GM12878 (cell line): ENCODE results near the gene SIT1. TPM values are rescaled to one million over a fixed set of nuclear protein-coding genes. Genes with fewer than 3 reads are reported as not detected.

Source experiments
- ATAC-seq: fragments of 200-7000 bp; cut with Tn5 transposase; 3 replicates; pipeline ENCODE4 v1.9.1; 2020; ENCODE audit warnings: mild to moderate bottlenecking, moderate library complexity
- BruUV-seq: library from RNA; stranded (reverse); fragments of 400-500 nt; replicated peaks from 2 replicates; lab custom pipeline; 2021; lab: Mats Ljungman, UMichigan
- CTCF ChIA-PET: fragments of 300-600 bp; sonication (Branson Sonifier 250); formaldehyde crosslinking; extraction: SDS; loops from one replicate; lab custom pipeline; 2021; ENCODE audit warnings: inconsistent platforms; lab: Yijun Ruan, JAX
- POLR2A ChIA-PET: fragments of 350-600 bp; formaldehyde crosslinking; extraction: SDS; loops from one replicate; lab custom pipeline; 2021; ENCODE audit warnings: inconsistent platforms; lab: Charles Lee
- RAD21 ChIA-PET: fragments of 300-600 bp; sonication (Branson Sonifier 250); formaldehyde crosslinking; loops from one replicate; lab custom pipeline; 2023; ENCODE audit warnings: antibody characterized with exemption; ENCODE audit not compliant: unreplicated experiment; lab: Charles Lee
- SMC1A ChIA-PET: fragments of 300-600 bp; sonication (Branson Sonifier 250); formaldehyde crosslinking; loops from one replicate; lab custom pipeline; 2023; ENCODE audit not compliant: unreplicated experiment, uncharacterized antibody; lab: Charles Lee
- DNase-seq: peaks from one replicate; pipeline ENCODE4 v3.0.0-alpha.2; 2011; ENCODE audit warnings: low read depth, low spot score
- FAIRE-seq: peaks from 3 replicates; lab custom pipeline; 2011; peaks lifted over from hg19 to GRCh38; lab: Jason Lieb, UNC
- H2AFZ ChIP-seq: 2 replicates; pipeline ENCODE4 v1.6.0; 2011; ENCODE audit warnings: low read depth, low read length, control low read depth; ENCODE audit not compliant: control insufficient read depth
- H3K27ac ChIP-seq: 2 replicates; pipeline ENCODE4 v1.5.1; 2011; ENCODE audit warnings: control low read depth; ENCODE audit not compliant: control insufficient read depth, insufficient read depth
- H3K27me3 ChIP-seq, 2 experiments: replicated peaks in 1 of 2; 2 replicates each; pipeline versions ENCODE4 v1.6.0 to v1.6.1; 2011; ENCODE audit warnings: low read length in 1 of 2; ENCODE audit not compliant: control insufficient read depth in 2 of 2, insufficient read depth in 2 of 2
- H3K36me3 ChIP-seq, 2 experiments: 2 replicates each; pipeline ENCODE4 v1.5.1; 2011; ENCODE audit warnings: low read length in 1 of 2; ENCODE audit not compliant: control insufficient read depth in 2 of 2, insufficient read depth in 2 of 2
- H3K4me1 ChIP-seq: 2 replicates; pipeline ENCODE4 v1.6.1; 2011; ENCODE audit warnings: mild to moderate bottlenecking, low read length, moderate library complexity, mixed read lengths; ENCODE audit not compliant: control insufficient read depth, insufficient read depth
- H3K4me2 ChIP-seq: 2 replicates; pipeline ENCODE4 v1.6.0; 2011; ENCODE audit warnings: control low read depth; ENCODE audit not compliant: control insufficient read depth, insufficient read depth
- H3K4me3 ChIP-seq: fragments of 200-600 bp; sonication (generic); 2 replicates; pipeline ENCODE4 v1.5.1; 2016
- H3K79me2 ChIP-seq: 2 replicates; pipeline ENCODE4 v1.6.0; 2011; ENCODE audit warnings: low read length; ENCODE audit not compliant: control insufficient read depth, insufficient read depth
- H3K9ac ChIP-seq: 2 replicates; pipeline ENCODE4 v1.8.0; 2011; ENCODE audit warnings: low read length, control low read depth, mixed read lengths; ENCODE audit not compliant: control insufficient read depth, insufficient read depth
- H3K9me3 ChIP-seq: replicated peaks from 3 replicates; pipeline ENCODE4 v1.5.1; 2011; ENCODE audit warnings: mild to moderate bottlenecking, low read length; ENCODE audit not compliant: control insufficient read depth, insufficient read depth
- H4K20me1 ChIP-seq: 2 replicates; pipeline ENCODE4 v1.6.0; 2011; ENCODE audit not compliant: control insufficient read depth, insufficient read depth
- ASH2L ChIP-seq: fragments of 300-600, 200-600 bp; sonication (generic); IDR thresholded peaks from 2 replicates; pipeline ENCODE4 v1.6.1; 2017; ENCODE audit warnings: low read depth, mild to moderate bottlenecking, borderline replicate concordance
- ETV6 ChIP-seq, 2 experiments: fragments of 450-650 bp in 1 of 2; IDR thresholded peaks in 1 of 2; conservative IDR thresholded peaks in 1 of 2; 2 replicates each; pipeline ENCODE4 v1.6.1; 2014; ENCODE audit warnings: antibody characterized with exemption in 1 of 2, borderline replicate concordance in 1 of 2, low read depth in 1 of 2, mild to moderate bottlenecking in 1 of 2, moderate library complexity in 1 of 2
- RAD21 ChIP-seq: IDR thresholded peaks from 2 replicates; pipeline ENCODE4 v1.6.1; 2011; ENCODE audit warnings: mild to moderate bottlenecking, low read depth, low read length, moderate library complexity; ENCODE audit not compliant: insufficient read depth
- RB1 ChIP-seq: fragments of 450-650 bp; formaldehyde crosslinking; IDR thresholded peaks from 2 replicates; pipeline ENCODE4 v1.6.1; 2017; ENCODE audit warnings: mild to moderate bottlenecking, borderline replicate concordance
- SMAD1 ChIP-seq: fragments of 450-650 bp; IDR thresholded peaks from 2 replicates; pipeline ENCODE4 v1.6.1; 2018; ENCODE audit warnings: mild to moderate bottlenecking, low read depth; ENCODE audit not compliant: partially characterized antibody
- SMARCA5 ChIP-seq: fragments of 450-650 bp; IDR thresholded peaks from 2 replicates; pipeline ENCODE4 v1.6.1; 2017; ENCODE audit warnings: mild to moderate bottlenecking
- SMC3 ChIP-seq: IDR thresholded peaks from 2 replicates; pipeline ENCODE4 v1.6.1; 2011; ENCODE audit warnings: low read length, improper control_type of control experiment, borderline replicate concordance
- WGBS: methylation state at CpG from one replicate; pipeline ENCODE4 v1.1.6; 2016; ENCODE audit warnings: low lambda C conversion rate; ENCODE audit not compliant: insufficient replicate concordance, insufficient coverage; ENCODE audit errors: missing lambda C conversion rate; 5-methylcytosine and 5-hydroxymethylcytosine counted together
- in situ Hi-C: fragments of 300-500 bp; cut with MboI; formaldehyde crosslinking; loops from 9 replicates; pipeline ENCODE4 v1.14.3; 2018; ENCODE audit warnings: mixed read lengths
- intact Hi-C: fragments of 100-400 bp; cut with micrococcal nuclease; formaldehyde crosslinking; loops from one replicate; pipeline ENCODE4 v1.14.2; 2022; ENCODE audit not compliant: unreplicated experiment
- polyA plus RNA-seq, 11 experiments: library from polyadenylated mRNA; depleted of rRNA in 4 of 11; unstranded in 6 of 11; stranded (reverse) in 5 of 11; fragments of >200 nt; fragmentation: Nextera tagmentation in 4 of 11; fragmentation: Illumina TruSeq in 1 of 11; extraction: Ambion mirVana in 4 of 11; extraction: Trizol in 1 of 11; gene quantifications; 1 replicate in 1 of 11; 2 replicates in 10 of 11; pipeline versions ENCODE4 v1.2.1 to v1.2.3, GENCODE V29; 2011 to 2016; ENCODE audit warnings: inconsistent platforms in 2 of 11, missing spikeins in 2 of 11, low read depth in 1 of 11
- total RNA-seq, 4 experiments: library from RNA; depleted of rRNA in 3 of 4; stranded (reverse); fragments of >200 nt in 3 of 4; fragmentation: Illumina TruSeq in 1 of 4; extraction: Trizol in 1 of 4; gene quantifications; 2 replicates each; pipeline versions ENCODE4 v1.2.1 to v1.2.3, GENCODE V29; 2013 to 2021
- TF ChIP-seq, protein P1 (sequence below): fragments of 450-650 bp; formaldehyde crosslinking; IDR thresholded peaks from 2 replicates; pipeline ENCODE4 v1.4.0; 2020; ENCODE audit warnings: mild to moderate bottlenecking, moderate library complexity
- TF ChIP-seq, protein P2 (sequence below): IDR thresholded peaks from 2 replicates; pipeline ENCODE4 v1.6.1; 2011; ENCODE audit warnings: low read depth, mild to moderate bottlenecking, low read length, moderate library complexity, borderline replicate concordance; ENCODE audit errors: extremely low read depth
- TF ChIP-seq, protein P3 (sequence below), 3 experiments: IDR thresholded peaks in 2 of 3; conservative IDR thresholded peaks in 1 of 3; 2 replicates each; pipeline ENCODE4 v1.5.1; 2011; ENCODE audit warnings: low read depth in 3 of 3, low read length in 3 of 3, mild to moderate bottlenecking in 3 of 3, control low read depth in 2 of 3, moderate library complexity in 2 of 3, inconsistent platforms in 1 of 3, mixed read lengths in 1 of 3; ENCODE audit not compliant: control insufficient read depth in 2 of 3, insufficient read depth in 1 of 3; ENCODE audit errors: extremely low read depth in 1 of 3

The SIT1 gene
- total and polyA plus RNA-seq, 10 of the 15 experiments (the other 5 are each of a cell fraction or from before 2014, with no cell fraction given) = 0.97 to 137 (median 59.7) TPM

DNA sequence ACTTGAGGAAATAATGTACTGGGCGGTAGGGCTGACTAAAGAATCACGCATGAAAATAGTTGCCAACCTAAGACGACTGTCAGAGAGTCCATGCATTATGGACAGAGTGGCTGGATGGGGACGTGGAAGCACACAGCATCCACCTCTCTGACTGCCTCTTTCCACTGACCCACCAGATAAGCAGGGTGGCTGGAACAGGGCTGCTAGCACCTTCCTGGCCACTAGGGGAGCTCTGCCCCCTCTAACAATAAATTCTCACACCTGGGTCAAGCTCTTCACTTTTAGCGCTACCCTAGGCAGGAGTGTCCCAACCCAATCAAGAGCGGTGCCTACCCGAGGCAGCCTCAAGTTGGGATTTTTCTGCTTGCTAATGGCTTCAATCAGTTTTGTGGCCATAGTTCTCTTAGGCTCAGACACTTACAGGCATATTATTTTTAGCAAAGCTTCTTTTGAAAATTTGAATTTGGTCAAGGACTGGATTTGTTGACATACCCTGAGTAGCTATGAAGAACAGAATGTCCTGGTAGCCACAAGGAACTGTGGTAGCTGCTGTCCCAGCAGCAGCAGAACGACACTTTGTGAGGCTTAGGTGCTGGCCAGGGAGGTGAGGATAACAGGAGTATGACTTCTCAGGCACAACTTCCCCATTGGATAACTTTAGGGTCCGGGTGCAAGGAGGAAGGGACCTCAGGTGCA, 45.9 kb upstream of the SIT1 start:
- H3K27me3 ChIP-seq = no peaks in the 10 kb centered on the region
- FAIRE-seq = peak; percentile 97
- BruUV-seq = no TSS peak
- H2AFZ ChIP-seq = no peak overlapping the region
- ChIA-PET CTCF (interaction anchor here (0.6 to 15.2 kb wide), 54 partner anchors 9 to 495 kb away, joined by 3 to 227 read pairs (median 6); partner anchors contain the start of genes ARHGEF39, CA9, CCDC107 and CREB3), POLR2A (interaction anchor here (1.0 to 2.2 kb wide), 9 partner anchors 8 to 51 kb away, joined by 3 to 11 read pairs (median 6); partner anchors contain the start of genes ARHGEF39 and TLN1), RAD21 (interaction anchor here (0.7 to 2.8 kb wide), 27 partner anchors 10 to 186 kb away, joined by 3 to 25 read pairs (median 5); partner anchors contain the start of genes ARHGEF39, CCDC107, CREB3 and RGP1), SMC1A (interaction anchor here (0.6 to 5.1 kb wide), 26 partner anchors 9 to 185 kb away, joined by 3 to 65 read pairs (median 4); partner anchors contain the start of genes ARHGEF39, CCDC107, GBA2 and HINT2)
- ATAC-seq = peak; percentile 99
- H3K36me3 ChIP-seq = peaks cover 32 to 48% of the 10 kb centered on the region in 2 experiments
- DNase-seq = no peak
- no peaks in the 10 kb centered on the region for H4K20me1 ChIP-seq
- no peak overlapping the region for H3K9ac ChIP-seq
- no peak overlapping the region for H3K4me2 ChIP-seq
- no peaks in the 10 kb centered on the region for H3K9me3 ChIP-seq
- no peaks in the 10 kb centered on the region for H3K79me2 ChIP-seq
- H3K4me1 ChIP-seq = no peaks in the 10 kb centered on the region
- no peak overlapping the region for H3K27ac ChIP-seq
- 32% methylated on average over 9 of the region's 9 CpGs for WGBS
- H3K4me3 ChIP-seq = no peak overlapping the region
- in situ Hi-C loops (no loop called here), intact Hi-C loops (loop anchor here (1.0 kb wide), 2 partner anchors 33 to 92 kb away; no protein-coding TSS in a partner anchor)
- TF ChIP-seq SMC3 (peak; percentile 56), SMAD1 (no peak), RAD21 (peak; percentile 61), ETV6 (conservative IDR thresholded peaks at IDR 0.05 in 1 of 2, IDR thresholded peaks at IDR 0.05 in 1 of 2; ENCODE audit: borderline replicate concordance in 1 of 2, low read depth in 1 of 2) (no peak), ASH2L (no peak), SMARCA5 (peak; percentile 50; the same call in 1 of the 2 replicates), RB1 (0 out of 2 replicates have a peak, but pooled peaks have one; percentile 49)
- TF ChIP-seq, protein P1, sequence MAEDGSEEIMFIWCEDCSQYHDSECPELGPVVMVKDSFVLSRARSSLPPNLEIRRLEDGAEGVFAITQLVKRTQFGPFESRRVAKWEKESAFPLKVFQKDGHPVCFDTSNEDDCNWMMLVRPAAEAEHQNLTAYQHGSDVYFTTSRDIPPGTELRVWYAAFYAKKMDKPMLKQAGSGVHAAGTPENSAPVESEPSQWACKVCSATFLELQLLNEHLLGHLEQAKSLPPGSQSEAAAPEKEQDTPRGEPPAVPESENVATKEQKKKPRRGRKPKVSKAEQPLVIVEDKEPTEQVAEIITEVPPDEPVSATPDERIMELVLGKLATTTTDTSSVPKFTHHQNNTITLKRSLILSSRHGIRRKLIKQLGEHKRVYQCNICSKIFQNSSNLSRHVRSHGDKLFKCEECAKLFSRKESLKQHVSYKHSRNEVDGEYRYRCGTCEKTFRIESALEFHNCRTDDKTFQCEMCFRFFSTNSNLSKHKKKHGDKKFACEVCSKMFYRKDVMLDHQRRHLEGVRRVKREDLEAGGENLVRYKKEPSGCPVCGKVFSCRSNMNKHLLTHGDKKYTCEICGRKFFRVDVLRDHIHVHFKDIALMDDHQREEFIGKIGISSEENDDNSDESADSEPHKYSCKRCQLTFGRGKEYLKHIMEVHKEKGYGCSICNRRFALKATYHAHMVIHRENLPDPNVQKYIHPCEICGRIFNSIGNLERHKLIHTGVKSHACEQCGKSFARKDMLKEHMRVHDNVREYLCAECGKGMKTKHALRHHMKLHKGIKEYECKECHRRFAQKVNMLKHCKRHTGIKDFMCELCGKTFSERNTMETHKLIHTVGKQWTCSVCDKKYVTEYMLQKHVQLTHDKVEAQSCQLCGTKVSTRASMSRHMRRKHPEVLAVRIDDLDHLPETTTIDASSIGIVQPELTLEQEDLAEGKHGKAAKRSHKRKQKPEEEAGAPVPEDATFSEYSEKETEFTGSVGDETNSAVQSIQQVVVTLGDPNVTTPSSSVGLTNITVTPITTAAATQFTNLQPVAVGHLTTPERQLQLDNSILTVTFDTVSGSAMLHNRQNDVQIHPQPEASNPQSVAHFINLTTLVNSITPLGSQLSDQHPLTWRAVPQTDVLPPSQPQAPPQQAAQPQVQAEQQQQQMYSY (CRISPR knock-in tag) = 0 out of 2 replicates have a peak, but pooled peaks have one; percentile 21
- TF ChIP-seq, protein P2, sequence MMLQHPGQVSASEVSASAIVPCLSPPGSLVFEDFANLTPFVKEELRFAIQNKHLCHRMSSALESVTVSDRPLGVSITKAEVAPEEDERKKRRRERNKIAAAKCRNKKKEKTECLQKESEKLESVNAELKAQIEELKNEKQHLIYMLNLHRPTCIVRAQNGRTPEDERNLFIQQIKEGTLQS = no peak
- TF ChIP-seq, protein P3, sequence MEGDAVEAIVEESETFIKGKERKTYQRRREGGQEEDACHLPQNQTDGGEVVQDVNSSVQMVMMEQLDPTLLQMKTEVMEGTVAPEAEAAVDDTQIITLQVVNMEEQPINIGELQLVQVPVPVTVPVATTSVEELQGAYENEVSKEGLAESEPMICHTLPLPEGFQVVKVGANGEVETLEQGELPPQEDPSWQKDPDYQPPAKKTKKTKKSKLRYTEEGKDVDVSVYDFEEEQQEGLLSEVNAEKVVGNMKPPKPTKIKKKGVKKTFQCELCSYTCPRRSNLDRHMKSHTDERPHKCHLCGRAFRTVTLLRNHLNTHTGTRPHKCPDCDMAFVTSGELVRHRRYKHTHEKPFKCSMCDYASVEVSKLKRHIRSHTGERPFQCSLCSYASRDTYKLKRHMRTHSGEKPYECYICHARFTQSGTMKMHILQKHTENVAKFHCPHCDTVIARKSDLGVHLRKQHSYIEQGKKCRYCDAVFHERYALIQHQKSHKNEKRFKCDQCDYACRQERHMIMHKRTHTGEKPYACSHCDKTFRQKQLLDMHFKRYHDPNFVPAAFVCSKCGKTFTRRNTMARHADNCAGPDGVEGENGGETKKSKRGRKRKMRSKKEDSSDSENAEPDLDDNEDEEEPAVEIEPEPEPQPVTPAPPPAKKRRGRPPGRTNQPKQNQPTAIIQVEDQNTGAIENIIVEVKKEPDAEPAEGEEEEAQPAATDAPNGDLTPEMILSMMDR (IDR thresholded peaks at IDR 0.05 in 2 of 3, conservative IDR thresholded peaks at IDR 0.05 in 1 of 3; ENCODE audit: control insufficient read depth in 2 of 3, extremely low read depth in 1 of 3, insufficient read depth in 1 of 3, low read depth in 3 of 3, low read length in 3 of 3) = peak; percentile 78 to 98 (median 97)
